HEK293 (cell line): Measurements from ENCODE around the gene CHD2.

ENCODE experiments used
- CTCF ChIA-PET: fragments of 350-600 bp; formaldehyde crosslinking; extraction: SDS; loops from one replicate; lab custom pipeline; 2021; ENCODE audit warnings: antibody characterized with exemption; lab: Yijun Ruan, JAX
- POLR2A ChIA-PET: fragments of 300-600 bp; formaldehyde crosslinking; extraction: SDS; loops from one replicate; lab custom pipeline; 2020; ENCODE audit warnings: antibody characterized with exemption, inconsistent platforms; lab: Yijun Ruan, JAX
- H3K27ac ChIP-seq: fragments of 200-500 bp; sonication (Bioruptor generic); 2 replicates; pipeline ENCODE4 v1.5.1; 2014; ENCODE audit warnings: low read depth, low read length, control low read depth, inconsistent platforms; ENCODE audit errors: extremely low read depth
- H3K36me3 ChIP-seq, 2 experiments: fragments of 200-500 bp in 1 of 2; sonication (Bioruptor generic) in 1 of 2; 1 replicate in 1 of 2; 2 replicates in 1 of 2; pipeline ENCODE4 v1.5.1; 2014 to 2017; ENCODE audit warnings: inconsistent platforms in 2 of 2, low read length in 2 of 2; ENCODE audit not compliant: control insufficient read depth in 2 of 2, insufficient read depth in 1 of 2
- H3K4me1 ChIP-seq: fragments of 200-500 bp; sonication (Bioruptor generic); 2 replicates; pipeline ENCODE4 v1.5.1; 2014; ENCODE audit warnings: mild to moderate bottlenecking, low read length, inconsistent platforms; ENCODE audit not compliant: control insufficient read depth, insufficient read depth
- H3K4me3 ChIP-seq: 2 replicates; pipeline ENCODE4 v1.5.1; 2011; ENCODE audit warnings: low read depth, mild to moderate bottlenecking, control low read depth, low read length, moderate library complexity
- H3K9me3 ChIP-seq: fragments of 200-500 bp; sonication (Bioruptor generic); 2 replicates; pipeline ENCODE4 v1.5.1; 2014; ENCODE audit warnings: low read depth, low read length, inconsistent platforms; ENCODE audit not compliant: control insufficient read depth, insufficient read depth
- BCL11B ChIP-seq: fragments of 450-650 bp; formaldehyde crosslinking; IDR thresholded peaks from 2 replicates; pipeline ENCODE4 v1.5.1; 2016; ENCODE audit warnings: low read depth, missing biosample characterization, missing genetic modification characterization
- GLIS1 ChIP-seq: fragments of 450-650 bp; formaldehyde crosslinking; IDR thresholded peaks from 2 replicates; pipeline ENCODE4 v1.5.1; 2016; ENCODE audit warnings: missing biosample characterization, missing genetic modification characterization
- IKZF3 ChIP-seq: fragments of 450-650 bp; IDR thresholded peaks from 2 replicates; pipeline ENCODE4 v1.5.0; 2018; ENCODE audit warnings: missing biosample characterization, mild to moderate bottlenecking, missing genetic modification characterization, moderate library complexity
- KLF9 ChIP-seq: fragments of 450-650 bp; formaldehyde crosslinking; IDR thresholded peaks from 2 replicates; pipeline ENCODE4 v1.5.1; 2016; ENCODE audit warnings: missing biosample characterization, missing genetic modification characterization, low read depth
- PRDM10 ChIP-seq: fragments of 450-650 bp; formaldehyde crosslinking; IDR thresholded peaks from 2 replicates; pipeline ENCODE4 v1.5.1; 2016; ENCODE audit warnings: missing biosample characterization, missing genetic modification characterization
- SALL2 ChIP-seq: fragments of 450-650 bp; formaldehyde crosslinking; IDR thresholded peaks from 2 replicates; pipeline ENCODE4 v1.5.0; 2017; ENCODE audit warnings: missing biosample characterization, mild to moderate bottlenecking, missing genetic modification characterization, borderline replicate concordance
- ZBTB7A ChIP-seq: fragments of 450-650 bp; formaldehyde crosslinking; IDR thresholded peaks from 2 replicates; pipeline ENCODE4 v1.5.1; 2016; ENCODE audit warnings: low read depth, missing biosample characterization, missing genetic modification characterization
- ZBTB8A ChIP-seq: fragments of 450-650 bp; formaldehyde crosslinking; IDR thresholded peaks from 2 replicates; pipeline ENCODE4 v1.5.1; 2016; ENCODE audit warnings: missing biosample characterization, missing genetic modification characterization
- ZNF132 ChIP-seq: fragments of 450-650 bp; formaldehyde crosslinking; IDR thresholded peaks from 2 replicates; pipeline ENCODE4 v1.5.1; 2017; ENCODE audit warnings: missing biosample characterization, missing genetic modification characterization, borderline replicate concordance
- ZNF138 ChIP-seq: fragments of 450-650 bp; formaldehyde crosslinking; IDR thresholded peaks from 2 replicates; pipeline ENCODE4 v1.5.1; 2016; ENCODE audit warnings: missing biosample characterization, missing genetic modification characterization, borderline replicate concordance
- ZNF239 ChIP-seq: fragments of 450-650 bp; formaldehyde crosslinking; IDR thresholded peaks from 2 replicates; pipeline ENCODE4 v1.5.1; 2016; ENCODE audit warnings: missing biosample characterization, missing genetic modification characterization
- ZNF335 ChIP-seq: fragments of 450-650 bp; formaldehyde crosslinking; conservative IDR thresholded peaks from 2 replicates; pipeline ENCODE4 v1.5.1; 2016; ENCODE audit warnings: missing biosample characterization, missing genetic modification characterization
- ZNF366 ChIP-seq: fragments of 450-650 bp; formaldehyde crosslinking; conservative IDR thresholded peaks from 2 replicates; pipeline ENCODE4 v1.5.1; 2016; ENCODE audit warnings: missing biosample characterization, missing genetic modification characterization
- ZNF426 ChIP-seq: fragments of 450-650 bp; formaldehyde crosslinking; IDR thresholded peaks from 2 replicates; pipeline ENCODE4 v1.5.1; 2017; ENCODE audit warnings: missing biosample characterization, missing genetic modification characterization, mild to moderate bottlenecking, inconsistent platforms, moderate library complexity
- ZNF654 ChIP-seq: fragments of 450-650 bp; formaldehyde crosslinking; IDR thresholded peaks from 2 replicates; pipeline ENCODE4 v1.5.1; 2016; ENCODE audit warnings: low read depth, missing biosample characterization, missing genetic modification characterization
- ZSCAN18 ChIP-seq: fragments of 450-650 bp; formaldehyde crosslinking; IDR thresholded peaks from 2 replicates; pipeline ENCODE4 v1.5.1; 2016; ENCODE audit warnings: missing biosample characterization, missing genetic modification characterization
- TF ChIP-seq, protein P1 (sequence below): fragments of 450-650 bp; formaldehyde crosslinking; IDR thresholded peaks from 2 replicates; pipeline ENCODE4 v1.5.1; 2017; ENCODE audit warnings: missing biosample characterization, missing genetic modification characterization
- TF ChIP-seq, protein P2 (sequence below): fragments of 450-650 bp; formaldehyde crosslinking; IDR thresholded peaks from 2 replicates; pipeline ENCODE4 v1.5.1; 2016; ENCODE audit warnings: missing biosample characterization, missing genetic modification characterization

CHD2 gene

DNA sequence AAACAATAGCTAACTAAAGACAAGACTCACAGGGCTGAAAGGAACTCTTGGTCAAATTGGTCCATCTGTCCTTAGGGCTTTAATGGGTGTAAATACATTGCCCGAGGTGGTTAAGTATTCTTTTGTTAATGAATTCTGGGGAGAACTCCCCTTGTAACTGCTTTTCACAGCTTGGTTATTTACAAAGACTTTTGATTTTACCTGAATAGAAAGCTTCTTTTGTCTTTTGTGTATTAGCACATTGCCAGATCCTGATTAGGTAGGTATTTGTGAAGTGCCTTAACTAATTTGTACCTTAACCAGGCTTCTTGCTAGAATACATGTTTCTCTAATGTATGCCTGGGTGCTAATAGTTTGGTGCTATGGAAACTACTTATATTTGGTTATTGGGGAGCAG lies 14.0 kb downstream of the CHD2 start:
- Histone ChIP-seq H3K27ac (0 out of 2 replicates have a peak overlapping the region, but pooled peaks have one; percentile 2), H3K4me3 (no peak overlapping the region), H3K9me3 (no peaks in the 10 kb centered on the region), H3K4me1 (peaks cover 37% of the 10 kb centered on the region), H3K36me3 (peaks cover 0 to 6% of the 10 kb centered on the region in 2 experiments; a peak in 2 of 3 replicates)
- no peak for TF ChIP-seq KLF9 (tag by site-specific recombination)
- no peak for TF ChIP-seq BCL11B (tag by site-specific recombination)
- no peak for TF ChIP-seq ZNF654 (tag by site-specific recombination)
- no peak for TF ChIP-seq ZNF239 (tag by site-specific recombination)
- peak; percentile 35; the same call in 1 of the 2 replicates for TF ChIP-seq ZBTB8A (tag by site-specific recombination)
- TF ChIP-seq, protein P1, sequence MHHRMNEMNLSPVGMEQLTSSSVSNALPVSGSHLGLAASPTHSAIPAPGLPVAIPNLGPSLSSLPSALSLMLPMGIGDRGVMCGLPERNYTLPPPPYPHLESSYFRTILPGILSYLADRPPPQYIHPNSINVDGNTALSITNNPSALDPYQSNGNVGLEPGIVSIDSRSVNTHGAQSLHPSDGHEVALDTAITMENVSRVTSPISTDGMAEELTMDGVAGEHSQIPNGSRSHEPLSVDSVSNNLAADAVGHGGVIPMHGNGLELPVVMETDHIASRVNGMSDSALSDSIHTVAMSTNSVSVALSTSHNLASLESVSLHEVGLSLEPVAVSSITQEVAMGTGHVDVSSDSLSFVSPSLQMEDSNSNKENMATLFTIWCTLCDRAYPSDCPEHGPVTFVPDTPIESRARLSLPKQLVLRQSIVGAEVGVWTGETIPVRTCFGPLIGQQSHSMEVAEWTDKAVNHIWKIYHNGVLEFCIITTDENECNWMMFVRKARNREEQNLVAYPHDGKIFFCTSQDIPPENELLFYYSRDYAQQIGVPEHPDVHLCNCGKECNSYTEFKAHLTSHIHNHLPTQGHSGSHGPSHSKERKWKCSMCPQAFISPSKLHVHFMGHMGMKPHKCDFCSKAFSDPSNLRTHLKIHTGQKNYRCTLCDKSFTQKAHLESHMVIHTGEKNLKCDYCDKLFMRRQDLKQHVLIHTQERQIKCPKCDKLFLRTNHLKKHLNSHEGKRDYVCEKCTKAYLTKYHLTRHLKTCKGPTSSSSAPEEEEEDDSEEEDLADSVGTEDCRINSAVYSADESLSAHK (tag by site-specific recombination), result no peak
- no peak for TF ChIP-seq GLIS1 (tag by site-specific recombination)
- TF ChIP-seq ZNF426 (tag by site-specific recombination), result no peak
- TF ChIP-seq ZNF366, result no peak
- TF ChIP-seq ZNF335 (tag by site-specific recombination), result 0 out of 2 replicates have a peak, but pooled peaks have one; percentile 12
- ChIA-PET POLR2A (interaction anchor here (0.9 to 5.0 kb wide), 6 partner anchors 11 to 105 kb away, joined by 4 to 30 read pairs (median 12); partner anchors contain the start of gene CHD2), CTCF (interaction anchor here (0.5 to 5.7 kb wide), 8 partner anchors 9 to 1864 kb away, joined by 3 to 65 read pairs (median 4); no protein-coding TSS in a partner anchor)

DNA sequence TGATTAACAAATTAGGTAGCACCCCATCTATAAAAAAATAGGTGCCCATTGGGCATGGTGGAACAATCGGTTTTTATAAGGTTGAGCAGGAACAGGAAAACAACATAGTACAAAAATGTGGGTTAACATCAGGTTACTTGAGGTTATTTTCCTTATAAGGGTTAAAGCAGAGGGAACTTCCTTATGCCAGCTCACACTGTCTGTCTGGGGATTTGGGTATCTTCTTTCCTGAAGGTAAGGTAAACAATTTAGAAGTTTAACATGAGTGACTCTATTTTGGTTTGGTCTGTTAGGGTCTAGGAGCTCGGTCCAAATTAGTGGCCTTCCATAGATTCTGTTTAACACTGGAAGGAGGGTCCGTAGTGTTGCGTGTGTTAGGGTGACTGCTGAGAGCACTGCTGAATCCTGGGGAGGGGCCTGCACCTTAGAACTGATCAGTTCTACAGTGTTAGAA lies 14.7 kb downstream of the CHD2 start:
- Histone ChIP-seq H3K4me1 (peaks cover 34% of the 10 kb centered on the region), H3K27ac (no peak overlapping the region), H3K36me3 (peaks cover 0 to 6% of the 10 kb centered on the region in 2 experiments; a peak in 2 of 3 replicates), H3K4me3 (no peak overlapping the region), H3K9me3 (no peaks in the 10 kb centered on the region)
- ChIA-PET POLR2A (interaction anchor here (0.9 to 5.0 kb wide), 6 partner anchors 11 to 106 kb away, joined by 4 to 30 read pairs (median 16); partner anchors contain the start of gene CHD2), CTCF (interaction anchor here (1.2 to 5.7 kb wide), 6 partner anchors 9 to 118 kb away, joined by 4 to 65 read pairs (median 14); partner anchors contain the start of gene CHD2)
- TF ChIP-seq PRDM10 (tag by site-specific recombination) (peak; percentile 49), ZBTB7A (no peak), ZNF138 (tag by site-specific recombination) (no peak), SALL2 (tag by site-specific recombination) (no peak), IKZF3 (tag by site-specific recombination) (0 out of 2 replicates have a peak, but pooled peaks have one; percentile 23), ZNF132 (tag by site-specific recombination) (no peak), ZSCAN18 (tag by site-specific recombination) (no peak)
- TF ChIP-seq, protein P2, sequence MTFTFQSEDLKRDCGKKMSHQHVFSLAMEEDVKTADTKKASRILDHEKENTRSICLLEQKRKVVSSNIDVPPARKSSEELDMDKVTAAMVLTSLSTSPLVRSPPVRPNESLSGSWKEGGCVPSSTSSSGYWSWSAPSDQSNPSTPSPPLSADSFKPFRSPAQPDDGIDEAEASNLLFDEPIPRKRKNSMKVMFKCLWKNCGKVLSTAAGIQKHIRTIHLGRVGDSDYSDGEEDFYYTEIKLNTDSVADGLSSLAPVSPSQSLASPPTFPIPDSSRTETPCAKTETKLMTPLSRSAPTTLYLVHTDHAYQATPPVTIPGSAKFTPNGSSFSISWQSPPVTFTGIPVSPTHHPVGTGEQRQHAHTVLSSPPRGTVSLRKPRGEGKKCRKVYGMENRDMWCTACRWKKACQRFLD, result no peak
